Testis (tissue), 2 donors: Measurements from ENCODE around the gene KIAA1671.

Experiments
- POLR2A ChIP-seq: fragments of 450-650 bp; IDR thresholded peaks from one replicate; pipeline ENCODE4 v1.6.1; 2017; ENCODE audit warnings: antibody characterized with exemption, mild to moderate bottlenecking, moderate library complexity
- TF ChIP-seq, protein P1 (sequence below), 3 experiments: fragments of 450-650 bp in 2 of 3; fragments of 200-600 bp in 1 of 3; sonication (generic) in 1 of 3; IDR thresholded peaks; one replicate each; pipeline ENCODE4 v1.5.1; 2016 to 2019; ENCODE audit warnings: antibody characterized with exemption in 3 of 3, mild to moderate bottlenecking in 2 of 3, moderate library complexity in 1 of 3

DNA sequence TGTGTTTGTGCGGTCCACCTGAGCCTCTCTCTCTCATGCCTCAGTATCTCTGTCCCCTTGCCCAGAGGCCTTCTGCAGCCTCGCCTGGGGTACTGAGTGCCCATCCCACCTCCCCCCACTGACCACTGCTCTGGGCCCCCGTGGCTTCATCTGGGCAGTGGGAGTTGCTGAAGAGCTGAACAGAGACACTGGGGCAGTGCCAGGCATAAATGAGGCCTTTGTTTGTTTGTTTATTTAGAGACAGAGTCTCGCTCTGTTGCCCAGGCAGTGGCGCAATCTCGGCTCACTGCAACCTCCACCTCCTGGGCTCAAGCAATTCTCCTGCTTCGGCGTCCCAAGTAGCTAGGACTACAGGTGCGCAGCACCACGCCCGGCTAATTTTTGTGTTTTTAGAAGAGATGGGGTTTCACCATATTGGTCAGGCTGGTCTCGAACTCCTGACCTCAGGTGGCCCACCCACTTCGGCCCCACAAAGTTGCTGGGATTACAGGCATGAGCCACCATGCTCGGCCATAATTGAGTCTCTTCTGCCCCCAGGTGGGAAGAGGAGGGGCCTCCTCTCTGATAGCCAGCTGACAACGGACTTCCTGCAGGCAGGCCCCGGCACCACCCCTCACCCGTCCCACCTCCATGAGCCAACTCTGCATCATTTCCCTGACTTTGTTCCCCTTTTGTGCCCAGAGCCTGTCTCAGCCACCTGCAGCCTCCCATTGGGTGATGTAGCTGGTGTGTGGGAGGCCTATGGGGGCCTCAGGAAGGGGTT lies 256.4 kb downstream of the KIAA1671 start:
- TF ChIP-seq POLR2A = no peak
- TF ChIP-seq, protein P1, sequence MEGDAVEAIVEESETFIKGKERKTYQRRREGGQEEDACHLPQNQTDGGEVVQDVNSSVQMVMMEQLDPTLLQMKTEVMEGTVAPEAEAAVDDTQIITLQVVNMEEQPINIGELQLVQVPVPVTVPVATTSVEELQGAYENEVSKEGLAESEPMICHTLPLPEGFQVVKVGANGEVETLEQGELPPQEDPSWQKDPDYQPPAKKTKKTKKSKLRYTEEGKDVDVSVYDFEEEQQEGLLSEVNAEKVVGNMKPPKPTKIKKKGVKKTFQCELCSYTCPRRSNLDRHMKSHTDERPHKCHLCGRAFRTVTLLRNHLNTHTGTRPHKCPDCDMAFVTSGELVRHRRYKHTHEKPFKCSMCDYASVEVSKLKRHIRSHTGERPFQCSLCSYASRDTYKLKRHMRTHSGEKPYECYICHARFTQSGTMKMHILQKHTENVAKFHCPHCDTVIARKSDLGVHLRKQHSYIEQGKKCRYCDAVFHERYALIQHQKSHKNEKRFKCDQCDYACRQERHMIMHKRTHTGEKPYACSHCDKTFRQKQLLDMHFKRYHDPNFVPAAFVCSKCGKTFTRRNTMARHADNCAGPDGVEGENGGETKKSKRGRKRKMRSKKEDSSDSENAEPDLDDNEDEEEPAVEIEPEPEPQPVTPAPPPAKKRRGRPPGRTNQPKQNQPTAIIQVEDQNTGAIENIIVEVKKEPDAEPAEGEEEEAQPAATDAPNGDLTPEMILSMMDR (IDR thresholded peaks at IDR 0.05) = no peak
